ENCODE results near the gene GPALPP1.

DNA sequence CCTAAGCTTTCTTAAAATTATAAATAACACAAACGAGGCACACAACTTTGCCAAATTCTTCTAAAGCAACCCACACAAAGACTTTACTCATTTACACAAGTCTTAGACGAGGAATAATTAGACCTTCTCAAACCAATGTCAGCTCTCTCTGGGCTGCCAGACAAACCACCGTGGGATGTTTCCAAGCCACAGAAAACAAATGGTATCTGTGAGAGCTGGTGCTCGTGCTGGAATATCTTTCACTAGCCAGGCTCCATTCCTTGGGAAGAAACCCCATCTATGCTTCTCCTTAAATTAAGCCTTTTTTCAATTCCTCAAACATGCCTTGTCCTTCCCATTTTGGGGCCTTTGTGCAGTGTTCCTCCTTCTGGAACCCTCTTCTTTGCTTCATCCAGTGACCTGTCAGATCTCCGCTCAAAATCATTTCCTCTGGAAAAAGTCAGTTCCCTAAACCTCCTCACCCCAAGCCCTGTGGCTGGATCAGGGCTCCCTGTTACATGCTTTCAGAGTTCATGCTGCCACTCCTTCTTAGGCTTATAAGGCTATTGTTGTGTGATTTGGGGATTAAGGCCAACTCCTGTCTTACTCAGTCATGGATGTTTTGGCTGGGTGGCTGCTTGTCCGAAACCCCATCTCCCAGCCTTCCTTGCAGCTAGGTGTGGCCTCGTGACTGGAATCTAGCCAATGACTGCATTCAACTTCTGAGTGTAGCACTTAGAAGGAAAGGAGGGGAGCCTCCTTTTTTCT lies 66.7 kb downstream of the GPALPP1 start:
- peak in 1 of 2 donors; percentile 45 for TF ChIP-seq POLR2AphosphoS5 (IDR thresholded peaks at IDR 0.05; ENCODE audit: insufficient read depth in 1 of 2, low read depth in 1 of 2)
- TF ChIP-seq, protein P1, sequence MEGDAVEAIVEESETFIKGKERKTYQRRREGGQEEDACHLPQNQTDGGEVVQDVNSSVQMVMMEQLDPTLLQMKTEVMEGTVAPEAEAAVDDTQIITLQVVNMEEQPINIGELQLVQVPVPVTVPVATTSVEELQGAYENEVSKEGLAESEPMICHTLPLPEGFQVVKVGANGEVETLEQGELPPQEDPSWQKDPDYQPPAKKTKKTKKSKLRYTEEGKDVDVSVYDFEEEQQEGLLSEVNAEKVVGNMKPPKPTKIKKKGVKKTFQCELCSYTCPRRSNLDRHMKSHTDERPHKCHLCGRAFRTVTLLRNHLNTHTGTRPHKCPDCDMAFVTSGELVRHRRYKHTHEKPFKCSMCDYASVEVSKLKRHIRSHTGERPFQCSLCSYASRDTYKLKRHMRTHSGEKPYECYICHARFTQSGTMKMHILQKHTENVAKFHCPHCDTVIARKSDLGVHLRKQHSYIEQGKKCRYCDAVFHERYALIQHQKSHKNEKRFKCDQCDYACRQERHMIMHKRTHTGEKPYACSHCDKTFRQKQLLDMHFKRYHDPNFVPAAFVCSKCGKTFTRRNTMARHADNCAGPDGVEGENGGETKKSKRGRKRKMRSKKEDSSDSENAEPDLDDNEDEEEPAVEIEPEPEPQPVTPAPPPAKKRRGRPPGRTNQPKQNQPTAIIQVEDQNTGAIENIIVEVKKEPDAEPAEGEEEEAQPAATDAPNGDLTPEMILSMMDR (IDR thresholded peaks at IDR 0.05), result no peak
